GM12878 (cell line): ENCODE measurements around the gene CSTPP1. TPM values are rescaled to one million over a fixed set of nuclear protein-coding genes. Genes with fewer than 3 reads are reported as not detected.
A peak's percentile ranks its signal among the peaks of the same experiment; 100 is the strongest.

Source experiments
- ATF7 ChIP-seq: fragments of 450-650 bp; IDR thresholded peaks from 2 replicates; pipeline ENCODE4 v1.6.1; 2016; ENCODE audit warnings: low read depth, mild to moderate bottlenecking
- BRCA1 ChIP-seq: IDR thresholded peaks from 2 replicates; pipeline ENCODE4 v1.6.1; 2011; ENCODE audit warnings: low read depth, low read length, improper control_type of control experiment
- CBX3 ChIP-seq: fragments of 200-600 bp; sonication (generic); IDR thresholded peaks from 2 replicates; pipeline ENCODE4 v1.6.1; 2016; ENCODE audit warnings: low read depth, borderline replicate concordance
- E2F4 ChIP-seq: IDR thresholded peaks from 2 replicates; pipeline ENCODE4 v1.6.1; 2012; ENCODE audit warnings: low read depth, low read length, improper control_type of control experiment
- GATAD2B ChIP-seq: fragments of 450-650 bp; conservative IDR thresholded peaks from 2 replicates; pipeline ENCODE4 v1.6.1; 2017; ENCODE audit warnings: low read depth, mild to moderate bottlenecking, moderate library complexity
- IRF3 ChIP-seq: fragments of 450-650 bp; IDR thresholded peaks from 2 replicates; pipeline ENCODE4 v1.6.1; 2014; ENCODE audit warnings: mild to moderate bottlenecking
- MEF2A ChIP-seq: IDR thresholded peaks from 2 replicates; pipeline ENCODE4 v1.6.1; 2011; ENCODE audit warnings: low read depth, mild to moderate bottlenecking, low read length, moderate library complexity; ENCODE audit not compliant: insufficient read depth
- MTA2 ChIP-seq: fragments of 450-650 bp; IDR thresholded peaks from 2 replicates; pipeline ENCODE4 v1.6.1; 2016; ENCODE audit warnings: low read depth, mild to moderate bottlenecking, moderate library complexity
- RAD21 ChIP-seq: IDR thresholded peaks from 2 replicates; pipeline ENCODE4 v1.6.1; 2011; ENCODE audit warnings: mild to moderate bottlenecking, low read depth, low read length, moderate library complexity; ENCODE audit not compliant: insufficient read depth
- RELB ChIP-seq: fragments of 450-650 bp; IDR thresholded peaks from 2 replicates; pipeline ENCODE4 v1.6.1; 2017; ENCODE audit warnings: low read depth, mild to moderate bottlenecking, moderate library complexity
- RUNX3 ChIP-seq: IDR thresholded peaks from 2 replicates; pipeline ENCODE4 v1.6.1; 2012; ENCODE audit warnings: low read length, inconsistent platforms
- SMC3 ChIP-seq: IDR thresholded peaks from 2 replicates; pipeline ENCODE4 v1.6.1; 2011; ENCODE audit warnings: low read length, improper control_type of control experiment, borderline replicate concordance
- SREBF2 ChIP-seq: IDR thresholded peaks from 2 replicates; pipeline ENCODE4 v1.6.1; 2012; ENCODE audit warnings: mild to moderate bottlenecking, low read length
- TARDBP ChIP-seq: IDR thresholded peaks from 2 replicates; pipeline ENCODE4 v1.6.1; 2016; ENCODE audit warnings: borderline replicate concordance
- YY1 ChIP-seq: IDR thresholded peaks from 2 replicates; pipeline ENCODE4 v1.6.1; 2011; ENCODE audit warnings: low read depth, mild to moderate bottlenecking, low read length
- ZBTB4 ChIP-seq: fragments of 450-650 bp; formaldehyde crosslinking; IDR thresholded peaks from 2 replicates; pipeline ENCODE4 v1.4.0; 2022; ENCODE audit warnings: mild to moderate bottlenecking, moderate library complexity
- ZNF24 ChIP-seq: fragments of 450-650 bp; IDR thresholded peaks from 2 replicates; pipeline ENCODE4 v1.6.1; 2017; ENCODE audit warnings: antibody characterized with exemption, mild to moderate bottlenecking
- ZNF687 ChIP-seq: fragments of 450-650 bp; IDR thresholded peaks from 2 replicates; pipeline ENCODE4 v1.6.1; 2017; ENCODE audit warnings: mild to moderate bottlenecking, moderate library complexity
- polyA plus RNA-seq, 11 experiments: library from polyadenylated mRNA; depleted of rRNA in 4 of 11; unstranded in 6 of 11; stranded (reverse) in 5 of 11; fragments of >200 nt; fragmentation: Nextera tagmentation in 4 of 11; fragmentation: Illumina TruSeq in 1 of 11; extraction: Ambion mirVana in 4 of 11; extraction: Trizol in 1 of 11; gene quantifications; 1 replicate in 1 of 11; 2 replicates in 10 of 11; pipeline versions ENCODE4 v1.2.1 to v1.2.3, GENCODE V29; 2011 to 2016; ENCODE audit warnings: inconsistent platforms in 2 of 11, missing spikeins in 2 of 11, low read depth in 1 of 11
- total RNA-seq, 4 experiments: library from RNA; depleted of rRNA in 3 of 4; stranded (reverse); fragments of >200 nt in 3 of 4; fragmentation: Illumina TruSeq in 1 of 4; extraction: Trizol in 1 of 4; gene quantifications; 2 replicates each; pipeline versions ENCODE4 v1.2.1 to v1.2.3, GENCODE V29; 2013 to 2021

CSTPP1 gene
- total and polyA plus RNA-seq, 10 of the 15 experiments (the other 5 are each of a cell fraction or from before 2014, with no cell fraction given), result 7.1 to 23.4 (median 17.5) TPM

- TF ChIP-seq IRF3 (no peak), RAD21 (no peak), MTA2 (no peak), ZNF24 (peak; percentile 55), ZNF687 (0 out of 2 replicates have a peak, but pooled peaks have one; percentile 52), ZBTB4 (CRISPR knock-in tag) (no peak), SMC3 (no peak), E2F4 (no peak), TARDBP (peak; percentile 85; the same call in 1 of the 2 replicates), RUNX3 (peak; percentile 40; the same call in 1 of the 2 replicates), CBX3 (no peak), ATF7 (0 out of 2 replicates have a peak, but pooled peaks have one; percentile 28), BRCA1 (no peak), SREBF2 (no peak), GATAD2B (no peak), RELB (peak; percentile 60; the same call in 1 of the 2 replicates), MEF2A (0 out of 2 replicates have a peak, but pooled peaks have one; percentile 26), YY1 (peak; percentile 87)
Measured at GRCh38 chr11:46936138-46937110, at the start of gene CSTPP1 (continued).
